ENCODE results near the gene RALGPS2.

Gene RALGPS2

GRCh38 chr1:178951600-178951999, 226.6 kb downstream of the RALGPS2 start:
- no peaks in the 10 kb centered on the region for H3K36me3 ChIP-seq
- no peak overlapping the region for H3K4me3 ChIP-seq (ENCODE audit: low read depth in 1 of 2, low read length in 1 of 2)
- no peak for TF ChIP-seq CTCF (IDR thresholded peaks at IDR 0.05)
- no peaks in the 10 kb centered on the region for H3K4me1 ChIP-seq (ENCODE audit: control insufficient read depth in 1 of 2, insufficient read depth in 1 of 2, low read depth in 1 of 2, low read length in 1 of 2)
- H3K27me3 ChIP-seq: no peaks in the 10 kb centered on the region
- H3K9me3 ChIP-seq: no peaks in the 10 kb centered on the region
- no peak overlapping the region for H3K27ac ChIP-seq

GRCh38 chr1:178953034-178953433, 228.0 kb downstream of the RALGPS2 start:
- H3K9me3 ChIP-seq: no peaks in the 10 kb centered on the region
- TF ChIP-seq CTCF (IDR thresholded peaks at IDR 0.05): no peak
- no peaks in the 10 kb centered on the region for H3K36me3 ChIP-seq
- no peaks in the 10 kb centered on the region for H3K27me3 ChIP-seq
- H3K4me1 ChIP-seq (ENCODE audit: control insufficient read depth in 1 of 2, insufficient read depth in 1 of 2, low read depth in 1 of 2, low read length in 1 of 2): no peaks in the 10 kb centered on the region
- H3K4me3 ChIP-seq (ENCODE audit: low read depth in 1 of 2, low read length in 1 of 2): no peak overlapping the region
- H3K27ac ChIP-seq: no peak overlapping the region

- Histone ChIP-seq H3K27ac (no peak overlapping the region), H3K9me3 (no peaks in the 10 kb centered on the region), H3K36me3 (no peaks in the 10 kb centered on the region), H3K4me3 (ENCODE audit: low read depth in 1 of 2, low read length in 1 of 2) (no peak overlapping the region), H3K4me1 (ENCODE audit: control insufficient read depth in 1 of 2, insufficient read depth in 1 of 2, low read depth in 1 of 2, low read length in 1 of 2) (no peaks in the 10 kb centered on the region), H3K27me3 (no peaks in the 10 kb centered on the region)
- no peak for TF ChIP-seq CTCF (IDR thresholded peaks at IDR 0.05)
Measured at GRCh38 chr1:178953538-178954324, 228.7 kb downstream of the RALGPS2 start.

- Histone ChIP-seq H3K36me3 (no peaks in the 10 kb centered on the region), H3K9me3 (no peaks in the 10 kb centered on the region), H3K4me1 (ENCODE audit: control insufficient read depth in 1 of 2, insufficient read depth in 1 of 2, low read depth in 1 of 2, low read length in 1 of 2) (no peaks in the 10 kb centered on the region), H3K27ac (no peak overlapping the region), H3K4me3 (ENCODE audit: low read depth in 1 of 2, low read length in 1 of 2) (no peak overlapping the region), H3K27me3 (no peaks in the 10 kb centered on the region)
- no peak for TF ChIP-seq CTCF (IDR thresholded peaks at IDR 0.05)
Measured at GRCh38 chr1:178954325-178954690, 229.3 kb downstream of the RALGPS2 start.

- TF ChIP-seq CTCF (IDR thresholded peaks at IDR 0.05): no peak
- Histone ChIP-seq H3K4me3 (ENCODE audit: low read depth in 1 of 2, low read length in 1 of 2) (no peak overlapping the region), H3K27me3 (no peaks in the 10 kb centered on the region), H3K9me3 (no peaks in the 10 kb centered on the region), H3K36me3 (no peaks in the 10 kb centered on the region), H3K4me1 (ENCODE audit: control insufficient read depth in 1 of 2, insufficient read depth in 1 of 2, low read depth in 1 of 2, low read length in 1 of 2) (no peaks in the 10 kb centered on the region), H3K27ac (no peak overlapping the region)
Measured at GRCh38 chr1:178954937-178955336, 229.9 kb downstream of the RALGPS2 start.

Measured in neutrophil (primary cell).